Fibroblast of mammary gland (primary cell): ENCODE results near the gene JADE3.

Experiments
- DNase-seq: peaks from one replicate; pipeline ENCODE4 v3.0.0-alpha.2; 2010; ENCODE audit warnings: low read depth
- H3K4me3 ChIP-seq: 2 replicates; pipeline ENCODE4 v1.5.1; 2011; ENCODE audit warnings: low read depth, mild to moderate bottlenecking, low read length, moderate library complexity; ENCODE audit not compliant: control insufficient read depth
- CTCF ChIP-seq: conservative IDR thresholded peaks from 2 replicates; pipeline ENCODE4 v1.5.1; 2011; ENCODE audit warnings: low read depth, low read length, inconsistent platforms; ENCODE audit not compliant: control insufficient read depth, insufficient read depth

Gene JADE3

GRCh38 chrX:46912098-46912602 is at the start of gene JADE3:
Gene JADE3, plus strand, starts transcription at chrX:46912421. Its CDS starts 72,474 bp downstream, at chrX:46984895.
- no peak for TF ChIP-seq CTCF
- H3K4me3 ChIP-seq = peak within 1 kb of the TSS; percentile 50
- peak; percentile 59 for DNase-seq

DNA sequence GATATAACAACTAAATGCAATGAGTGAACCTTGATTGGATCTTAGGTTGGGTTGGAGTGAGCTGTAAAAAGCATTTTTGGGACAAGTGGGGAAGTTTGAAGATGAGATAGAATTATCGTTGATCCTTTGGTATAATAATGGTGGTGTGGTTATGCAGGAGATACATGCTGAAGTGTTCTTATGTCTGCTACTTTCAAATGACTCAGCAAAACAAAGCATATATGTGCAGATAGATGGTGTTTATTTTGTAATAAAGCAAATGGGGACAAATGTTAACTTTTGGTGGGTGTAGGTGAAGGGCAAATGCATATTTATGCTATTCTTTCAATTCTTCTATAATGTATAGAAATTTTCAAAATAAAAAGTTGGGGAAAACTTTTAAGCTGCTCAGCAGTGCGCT is 49.1 kb upstream of the JADE3 start:
- DNase-seq = no peak
- no peak for TF ChIP-seq CTCF
- H3K4me3 ChIP-seq = no peak overlapping the region

DNA sequence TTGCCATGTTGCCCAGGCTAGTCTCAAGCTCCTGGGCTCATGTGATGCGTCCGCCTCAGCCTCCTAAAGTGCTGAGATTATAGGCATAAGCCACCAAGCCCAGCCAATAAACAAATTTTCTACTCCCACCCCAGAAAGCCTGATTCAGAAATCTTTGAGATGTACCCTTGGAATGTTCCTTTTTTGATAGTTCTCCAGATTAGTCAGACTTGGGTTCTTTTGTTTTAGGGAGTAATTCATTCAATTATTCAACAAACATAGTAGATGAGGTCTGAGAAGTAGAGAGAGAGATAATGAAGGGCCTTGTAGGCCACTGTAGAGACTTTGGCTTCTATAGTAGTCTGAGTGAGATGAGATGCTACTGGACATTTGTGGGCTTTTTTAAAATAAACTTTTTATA is 47.6 kb upstream of the JADE3 start:
- peak; percentile 26 for DNase-seq
- no peak for TF ChIP-seq CTCF
- no peak overlapping the region for H3K4me3 ChIP-seq

DNA sequence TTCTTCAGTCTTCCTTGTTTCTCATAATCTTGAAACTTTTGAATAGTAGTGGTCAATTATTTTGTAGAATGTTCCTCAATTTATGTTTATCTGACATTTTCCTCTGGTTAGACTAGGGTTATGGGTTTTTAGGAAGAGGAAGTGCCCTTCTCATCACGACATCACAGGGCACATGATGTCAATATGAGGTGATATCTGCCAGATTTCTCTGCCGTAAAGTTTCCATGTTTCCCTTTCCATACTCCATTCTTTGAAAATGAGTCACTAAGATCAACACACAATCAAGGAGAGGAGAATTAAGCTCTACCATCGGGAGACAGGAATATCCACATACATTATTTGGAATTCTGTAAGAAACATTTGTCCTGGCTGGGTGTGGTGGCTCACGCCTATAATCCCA is 46.9 kb upstream of the JADE3 start:
- no peak for TF ChIP-seq CTCF
- peak; percentile 67 for DNase-seq
- no peak overlapping the region for H3K4me3 ChIP-seq

- no peak overlapping the region for H3K4me3 ChIP-seq
- DNase-seq = no peak
- TF ChIP-seq CTCF = no peak
Observed at GRCh38 chrX:46866726-46867125, 45.5 kb upstream of the JADE3 start.

- H3K4me3 ChIP-seq = no peak overlapping the region
- DNase-seq = no peak
- TF ChIP-seq CTCF = no peak
Observed at GRCh38 chrX:46873746-46874145, 38.5 kb upstream of the JADE3 start.

GRCh38 chrX:46876901-46877300 is 35.3 kb upstream of the JADE3 start:
- H3K4me3 ChIP-seq = no peak overlapping the region
- no peak for TF ChIP-seq CTCF
- no peak for DNase-seq
